ENCODE data around the gene COMT.
"Not testable (repeated sequence)": the region's sequence is repeated elsewhere in the genome, so short reads cannot be mapped to it uniquely, and the experiment has no call there.

DNA sequence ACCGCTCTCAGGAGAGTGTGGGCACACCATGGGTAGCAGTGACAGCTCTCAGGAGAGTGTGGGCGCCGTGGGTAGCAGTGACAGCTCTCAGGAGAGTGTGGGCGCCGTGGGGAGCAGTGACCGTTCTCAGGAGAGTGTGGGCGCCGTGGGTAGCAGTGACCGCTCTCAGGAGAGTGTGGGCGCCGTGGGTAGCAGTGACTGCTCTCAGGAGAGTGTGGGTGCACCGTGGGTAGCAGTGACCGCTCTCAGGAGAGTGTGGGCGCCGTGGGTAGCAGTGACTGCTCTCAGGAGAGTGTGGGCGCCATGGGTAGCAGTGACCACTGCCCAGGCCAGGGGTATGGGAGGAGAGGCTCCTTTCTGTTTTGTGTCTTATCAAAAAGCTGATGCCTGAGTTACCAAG is 33.7 kb upstream of the COMT start:
- TF ChIP-seq, protein P1, sequence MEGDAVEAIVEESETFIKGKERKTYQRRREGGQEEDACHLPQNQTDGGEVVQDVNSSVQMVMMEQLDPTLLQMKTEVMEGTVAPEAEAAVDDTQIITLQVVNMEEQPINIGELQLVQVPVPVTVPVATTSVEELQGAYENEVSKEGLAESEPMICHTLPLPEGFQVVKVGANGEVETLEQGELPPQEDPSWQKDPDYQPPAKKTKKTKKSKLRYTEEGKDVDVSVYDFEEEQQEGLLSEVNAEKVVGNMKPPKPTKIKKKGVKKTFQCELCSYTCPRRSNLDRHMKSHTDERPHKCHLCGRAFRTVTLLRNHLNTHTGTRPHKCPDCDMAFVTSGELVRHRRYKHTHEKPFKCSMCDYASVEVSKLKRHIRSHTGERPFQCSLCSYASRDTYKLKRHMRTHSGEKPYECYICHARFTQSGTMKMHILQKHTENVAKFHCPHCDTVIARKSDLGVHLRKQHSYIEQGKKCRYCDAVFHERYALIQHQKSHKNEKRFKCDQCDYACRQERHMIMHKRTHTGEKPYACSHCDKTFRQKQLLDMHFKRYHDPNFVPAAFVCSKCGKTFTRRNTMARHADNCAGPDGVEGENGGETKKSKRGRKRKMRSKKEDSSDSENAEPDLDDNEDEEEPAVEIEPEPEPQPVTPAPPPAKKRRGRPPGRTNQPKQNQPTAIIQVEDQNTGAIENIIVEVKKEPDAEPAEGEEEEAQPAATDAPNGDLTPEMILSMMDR (IDR thresholded peaks at IDR 0.05 in 2 of 3, conservative IDR thresholded peaks at IDR 0.05 in 1 of 3; ENCODE audit: borderline replicate concordance in 1 of 3, insufficient read depth in 1 of 3, low read depth in 2 of 3, low read length in 2 of 3) = not testable (repeated sequence)
- TF ChIP-seq POLR2A (IDR thresholded peaks at IDR 0.05; ENCODE audit: borderline replicate concordance, extremely low read depth, insufficient read depth, insufficient read length); ATF3 (IDR thresholded peaks at IDR 0.05); EZH2 (IDR thresholded peaks at IDR 0.05); EGR1 (IDR thresholded peaks at IDR 0.05; ENCODE audit: low read depth); RAD21 (IDR thresholded peaks at IDR 0.05; ENCODE audit: low read depth): not testable (repeated sequence)
- TF ChIP-seq, protein P2, sequence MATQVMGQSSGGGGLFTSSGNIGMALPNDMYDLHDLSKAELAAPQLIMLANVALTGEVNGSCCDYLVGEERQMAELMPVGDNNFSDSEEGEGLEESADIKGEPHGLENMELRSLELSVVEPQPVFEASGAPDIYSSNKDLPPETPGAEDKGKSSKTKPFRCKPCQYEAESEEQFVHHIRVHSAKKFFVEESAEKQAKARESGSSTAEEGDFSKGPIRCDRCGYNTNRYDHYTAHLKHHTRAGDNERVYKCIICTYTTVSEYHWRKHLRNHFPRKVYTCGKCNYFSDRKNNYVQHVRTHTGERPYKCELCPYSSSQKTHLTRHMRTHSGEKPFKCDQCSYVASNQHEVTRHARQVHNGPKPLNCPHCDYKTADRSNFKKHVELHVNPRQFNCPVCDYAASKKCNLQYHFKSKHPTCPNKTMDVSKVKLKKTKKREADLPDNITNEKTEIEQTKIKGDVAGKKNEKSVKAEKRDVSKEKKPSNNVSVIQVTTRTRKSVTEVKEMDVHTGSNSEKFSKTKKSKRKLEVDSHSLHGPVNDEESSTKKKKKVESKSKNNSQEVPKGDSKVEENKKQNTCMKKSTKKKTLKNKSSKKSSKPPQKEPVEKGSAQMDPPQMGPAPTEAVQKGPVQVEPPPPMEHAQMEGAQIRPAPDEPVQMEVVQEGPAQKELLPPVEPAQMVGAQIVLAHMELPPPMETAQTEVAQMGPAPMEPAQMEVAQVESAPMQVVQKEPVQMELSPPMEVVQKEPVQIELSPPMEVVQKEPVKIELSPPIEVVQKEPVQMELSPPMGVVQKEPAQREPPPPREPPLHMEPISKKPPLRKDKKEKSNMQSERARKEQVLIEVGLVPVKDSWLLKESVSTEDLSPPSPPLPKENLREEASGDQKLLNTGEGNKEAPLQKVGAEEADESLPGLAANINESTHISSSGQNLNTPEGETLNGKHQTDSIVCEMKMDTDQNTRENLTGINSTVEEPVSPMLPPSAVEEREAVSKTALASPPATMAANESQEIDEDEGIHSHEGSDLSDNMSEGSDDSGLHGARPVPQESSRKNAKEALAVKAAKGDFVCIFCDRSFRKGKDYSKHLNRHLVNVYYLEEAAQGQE (IDR thresholded peaks at IDR 0.05; ENCODE audit: low read depth) = not testable (repeated sequence)
